HepG2 (cell line): Measurements from ENCODE around the gene CDYL. TPM values are rescaled to one million over a fixed set of nuclear protein-coding genes. Genes with fewer than 3 reads are reported as not detected.
A peak's percentile ranks its signal among the peaks of the same experiment; 100 is the strongest.

ENCODE experiments used
- MED8 ChIP-seq: sonication (generic); formaldehyde crosslinking; IDR thresholded peaks from 2 replicates; pipeline ENCODE4 v1.8.1; 2023; ENCODE audit warnings: mild to moderate bottlenecking, missing genetic modification reagents; ENCODE audit not compliant: insufficient replicate concordance
- MEIS1 ChIP-seq: sonication (generic); formaldehyde crosslinking; IDR thresholded peaks from 2 replicates; pipeline ENCODE4 v1.9.0; 2021; ENCODE audit warnings: mild to moderate bottlenecking, missing genetic modification reagents, moderate library complexity, borderline replicate concordance
- RFX5 ChIP-seq: IDR thresholded peaks from 2 replicates; pipeline ENCODE4 v1.6.1; 2011; ENCODE audit warnings: low read depth, low read length, improper control_type of control experiment
- SIN3B ChIP-seq: fragments of 150-350 bp; IDR thresholded peaks from 2 replicates; pipeline ENCODE4 v1.6.1; 2014; ENCODE audit warnings: low read length
- ZNF326 ChIP-seq: sonication (generic); formaldehyde crosslinking; IDR thresholded peaks from 2 replicates; pipeline ENCODE4 v1.4.0; 2020; ENCODE audit warnings: missing genetic modification reagents, borderline replicate concordance
- ZNF589 ChIP-seq: sonication (generic); formaldehyde crosslinking; conservative IDR thresholded peaks from 2 replicates; pipeline ENCODE4 v1.8.0; 2022; ENCODE audit warnings: mild to moderate bottlenecking, moderate library complexity, missing genetic modification reagents
- polyA plus RNA-seq, 8 experiments: library from polyadenylated mRNA; depleted of rRNA in 3 of 8; stranded (reverse) in 7 of 8; unstranded in 1 of 8; fragments of >200 nt; fragmentation: Illumina TruSeq in 4 of 8; extraction: Trizol in 4 of 8; gene quantifications; 2 replicates each; pipeline versions ENCODE4 v1.2.1 to v1.2.3, GENCODE V29; 2011 to 2016; ENCODE audit warnings: low read depth in 4 of 8, missing spikeins in 1 of 8, mixed read lengths in 1 of 8; ENCODE audit not compliant: insufficient read depth in 1 of 8
- total RNA-seq, 5 experiments: library from RNA; depleted of rRNA; stranded (reverse); fragments of >200 nt; fragmentation: Illumina TruSeq; extraction: Trizol; gene quantifications; 2 replicates each; pipeline ENCODE4 v1.2.3, GENCODE V29; 2016; ENCODE audit warnings: low read depth in 1 of 5
- TF ChIP-seq, protein P1 (sequence below): sonication (generic); formaldehyde crosslinking; conservative IDR thresholded peaks from 2 replicates; pipeline ENCODE4 v1.8.0; 2022; ENCODE audit warnings: low read depth, missing genetic modification reagents
- TF ChIP-seq, protein P2 (sequence below): sonication (generic); formaldehyde crosslinking; IDR thresholded peaks from 2 replicates; pipeline ENCODE4 v1.4.0; 2020; ENCODE audit warnings: mild to moderate bottlenecking, missing genetic modification reagents
- TF ChIP-seq, protein P3 (sequence below): sonication (generic); formaldehyde crosslinking; IDR thresholded peaks from 2 replicates; pipeline ENCODE4 v1.4.0; 2020; ENCODE audit warnings: missing genetic modification reagents, mild to moderate bottlenecking, borderline replicate concordance
- TF ChIP-seq, protein P4 (sequence below): IDR thresholded peaks from 2 replicates; pipeline ENCODE4 v1.4.0; 2020; ENCODE audit warnings: mild to moderate bottlenecking, missing genetic modification reagents
- TF ChIP-seq, protein P5 (sequence below): sonication (generic); formaldehyde crosslinking; IDR thresholded peaks from 2 replicates; pipeline ENCODE4 v1.8.0; 2022; ENCODE audit warnings: mild to moderate bottlenecking, missing genetic modification reagents, moderate library complexity

CDYL gene
- total and polyA plus RNA-seq, 2 of the 13 experiments (the other 11 are each of a cell fraction or from before 2014, with no cell fraction given), result 22.8 to 105 TPM

DNA sequence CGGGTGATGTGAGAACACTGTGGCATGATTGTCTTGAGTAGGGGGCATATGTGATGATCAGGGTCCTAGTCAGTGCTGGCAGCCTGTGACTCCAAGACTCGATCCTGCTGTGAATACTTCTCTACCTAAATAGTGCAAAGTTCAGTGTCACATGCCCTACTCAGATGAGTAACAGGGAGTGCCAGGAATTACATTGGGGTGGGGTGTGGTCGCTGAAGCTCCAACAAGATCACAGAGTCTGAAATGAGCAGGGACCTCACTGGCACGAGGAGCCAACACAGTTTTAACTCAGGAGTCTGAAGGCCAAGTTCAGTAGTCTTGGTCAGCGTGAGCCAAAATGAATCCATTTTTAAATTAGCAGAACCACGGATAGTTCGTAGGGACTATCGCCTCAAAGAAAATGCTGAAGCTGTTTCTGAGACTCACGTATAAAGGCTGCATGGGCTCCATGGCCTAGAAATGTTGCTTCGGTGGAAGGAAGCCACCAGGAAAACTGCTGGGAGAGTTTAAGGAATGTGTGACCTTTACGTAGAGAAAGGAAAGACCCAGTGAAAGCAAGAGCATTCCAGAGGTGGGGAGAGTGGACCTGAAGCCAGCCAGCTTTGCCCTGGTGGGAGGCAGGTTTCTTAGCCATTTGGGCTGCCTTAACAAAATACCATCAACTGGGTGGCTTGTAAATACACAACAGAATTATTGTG is 155.5 kb downstream of the CDYL start (continued):
- TF ChIP-seq, protein P1, sequence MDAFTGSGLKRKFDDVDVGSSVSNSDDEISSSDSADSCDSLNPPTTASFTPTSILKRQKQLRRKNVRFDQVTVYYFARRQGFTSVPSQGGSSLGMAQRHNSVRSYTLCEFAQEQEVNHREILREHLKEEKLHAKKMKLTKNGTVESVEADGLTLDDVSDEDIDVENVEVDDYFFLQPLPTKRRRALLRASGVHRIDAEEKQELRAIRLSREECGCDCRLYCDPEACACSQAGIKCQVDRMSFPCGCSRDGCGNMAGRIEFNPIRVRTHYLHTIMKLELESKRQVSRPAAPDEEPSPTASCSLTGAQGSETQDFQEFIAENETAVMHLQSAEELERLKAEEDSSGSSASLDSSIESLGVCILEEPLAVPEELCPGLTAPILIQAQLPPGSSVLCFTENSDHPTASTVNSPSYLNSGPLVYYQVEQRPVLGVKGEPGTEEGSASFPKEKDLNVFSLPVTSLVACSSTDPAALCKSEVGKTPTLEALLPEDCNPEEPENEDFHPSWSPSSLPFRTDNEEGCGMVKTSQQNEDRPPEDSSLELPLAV (CRISPR knock-in tag), result no peak
- TF ChIP-seq, protein P2, sequence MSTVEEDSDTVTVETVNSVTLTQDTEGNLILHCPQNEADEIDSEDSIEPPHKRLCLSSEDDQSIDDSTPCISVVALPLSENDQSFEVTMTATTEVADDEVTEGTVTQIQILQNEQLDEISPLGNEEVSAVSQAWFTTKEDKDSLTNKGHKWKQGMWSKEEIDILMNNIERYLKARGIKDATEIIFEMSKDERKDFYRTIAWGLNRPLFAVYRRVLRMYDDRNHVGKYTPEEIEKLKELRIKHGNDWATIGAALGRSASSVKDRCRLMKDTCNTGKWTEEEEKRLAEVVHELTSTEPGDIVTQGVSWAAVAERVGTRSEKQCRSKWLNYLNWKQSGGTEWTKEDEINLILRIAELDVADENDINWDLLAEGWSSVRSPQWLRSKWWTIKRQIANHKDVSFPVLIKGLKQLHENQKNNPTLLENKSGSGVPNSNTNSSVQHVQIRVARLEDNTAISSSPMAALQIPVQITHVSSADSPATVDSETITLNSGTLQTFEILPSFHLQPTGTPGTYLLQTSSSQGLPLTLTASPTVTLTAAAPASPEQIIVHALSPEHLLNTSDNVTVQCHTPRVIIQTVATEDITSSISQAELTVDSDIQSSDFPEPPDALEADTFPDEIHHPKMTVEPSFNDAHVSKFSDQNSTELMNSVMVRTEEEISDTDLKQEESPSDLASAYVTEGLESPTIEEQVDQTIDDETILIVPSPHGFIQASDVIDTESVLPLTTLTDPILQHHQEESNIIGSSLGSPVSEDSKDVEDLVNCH, result no peak
- TF ChIP-seq ZNF589 (CRISPR knock-in tag), result no peak
- TF ChIP-seq, protein P3, sequence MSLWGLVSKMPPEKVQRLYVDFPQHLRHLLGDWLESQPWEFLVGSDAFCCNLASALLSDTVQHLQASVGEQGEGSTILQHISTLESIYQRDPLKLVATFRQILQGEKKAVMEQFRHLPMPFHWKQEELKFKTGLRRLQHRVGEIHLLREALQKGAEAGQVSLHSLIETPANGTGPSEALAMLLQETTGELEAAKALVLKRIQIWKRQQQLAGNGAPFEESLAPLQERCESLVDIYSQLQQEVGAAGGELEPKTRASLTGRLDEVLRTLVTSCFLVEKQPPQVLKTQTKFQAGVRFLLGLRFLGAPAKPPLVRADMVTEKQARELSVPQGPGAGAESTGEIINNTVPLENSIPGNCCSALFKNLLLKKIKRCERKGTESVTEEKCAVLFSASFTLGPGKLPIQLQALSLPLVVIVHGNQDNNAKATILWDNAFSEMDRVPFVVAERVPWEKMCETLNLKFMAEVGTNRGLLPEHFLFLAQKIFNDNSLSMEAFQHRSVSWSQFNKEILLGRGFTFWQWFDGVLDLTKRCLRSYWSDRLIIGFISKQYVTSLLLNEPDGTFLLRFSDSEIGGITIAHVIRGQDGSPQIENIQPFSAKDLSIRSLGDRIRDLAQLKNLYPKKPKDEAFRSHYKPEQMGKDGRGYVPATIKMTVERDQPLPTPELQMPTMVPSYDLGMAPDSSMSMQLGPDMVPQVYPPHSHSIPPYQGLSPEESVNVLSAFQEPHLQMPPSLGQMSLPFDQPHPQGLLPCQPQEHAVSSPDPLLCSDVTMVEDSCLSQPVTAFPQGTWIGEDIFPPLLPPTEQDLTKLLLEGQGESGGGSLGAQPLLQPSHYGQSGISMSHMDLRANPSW (CRISPR knock-in tag), result no peak
- TF ChIP-seq, protein P4, sequence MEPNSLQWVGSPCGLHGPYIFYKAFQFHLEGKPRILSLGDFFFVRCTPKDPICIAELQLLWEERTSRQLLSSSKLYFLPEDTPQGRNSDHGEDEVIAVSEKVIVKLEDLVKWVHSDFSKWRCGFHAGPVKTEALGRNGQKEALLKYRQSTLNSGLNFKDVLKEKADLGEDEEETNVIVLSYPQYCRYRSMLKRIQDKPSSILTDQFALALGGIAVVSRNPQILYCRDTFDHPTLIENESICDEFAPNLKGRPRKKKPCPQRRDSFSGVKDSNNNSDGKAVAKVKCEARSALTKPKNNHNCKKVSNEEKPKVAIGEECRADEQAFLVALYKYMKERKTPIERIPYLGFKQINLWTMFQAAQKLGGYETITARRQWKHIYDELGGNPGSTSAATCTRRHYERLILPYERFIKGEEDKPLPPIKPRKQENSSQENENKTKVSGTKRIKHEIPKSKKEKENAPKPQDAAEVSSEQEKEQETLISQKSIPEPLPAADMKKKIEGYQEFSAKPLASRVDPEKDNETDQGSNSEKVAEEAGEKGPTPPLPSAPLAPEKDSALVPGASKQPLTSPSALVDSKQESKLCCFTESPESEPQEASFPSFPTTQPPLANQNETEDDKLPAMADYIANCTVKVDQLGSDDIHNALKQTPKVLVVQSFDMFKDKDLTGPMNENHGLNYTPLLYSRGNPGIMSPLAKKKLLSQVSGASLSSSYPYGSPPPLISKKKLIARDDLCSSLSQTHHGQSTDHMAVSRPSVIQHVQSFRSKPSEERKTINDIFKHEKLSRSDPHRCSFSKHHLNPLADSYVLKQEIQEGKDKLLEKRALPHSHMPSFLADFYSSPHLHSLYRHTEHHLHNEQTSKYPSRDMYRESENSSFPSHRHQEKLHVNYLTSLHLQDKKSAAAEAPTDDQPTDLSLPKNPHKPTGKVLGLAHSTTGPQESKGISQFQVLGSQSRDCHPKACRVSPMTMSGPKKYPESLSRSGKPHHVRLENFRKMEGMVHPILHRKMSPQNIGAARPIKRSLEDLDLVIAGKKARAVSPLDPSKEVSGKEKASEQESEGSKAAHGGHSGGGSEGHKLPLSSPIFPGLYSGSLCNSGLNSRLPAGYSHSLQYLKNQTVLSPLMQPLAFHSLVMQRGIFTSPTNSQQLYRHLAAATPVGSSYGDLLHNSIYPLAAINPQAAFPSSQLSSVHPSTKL (CRISPR knock-in tag), result peak; percentile 61
- TF ChIP-seq MEIS1 (CRISPR knock-in tag), result no peak
- no peak for TF ChIP-seq SIN3B
- no peak for TF ChIP-seq ZNF326 (CRISPR knock-in tag)
- TF ChIP-seq MED8, result no peak
- TF ChIP-seq, protein P5, sequence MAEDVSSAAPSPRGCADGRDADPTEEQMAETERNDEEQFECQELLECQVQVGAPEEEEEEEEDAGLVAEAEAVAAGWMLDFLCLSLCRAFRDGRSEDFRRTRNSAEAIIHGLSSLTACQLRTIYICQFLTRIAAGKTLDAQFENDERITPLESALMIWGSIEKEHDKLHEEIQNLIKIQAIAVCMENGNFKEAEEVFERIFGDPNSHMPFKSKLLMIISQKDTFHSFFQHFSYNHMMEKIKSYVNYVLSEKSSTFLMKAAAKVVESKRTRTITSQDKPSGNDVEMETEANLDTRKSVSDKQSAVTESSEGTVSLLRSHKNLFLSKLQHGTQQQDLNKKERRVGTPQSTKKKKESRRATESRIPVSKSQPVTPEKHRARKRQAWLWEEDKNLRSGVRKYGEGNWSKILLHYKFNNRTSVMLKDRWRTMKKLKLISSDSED, result no peak
- TF ChIP-seq RFX5, result no peak
